Suprapubic skin (tissue), 3 donors: ENCODE results near the gene PLCG2.

ENCODE experiments used
- CTCF ChIP-seq, 2 donors: fragments of 200-600 bp in 1 of 2; fragments of 450-650 bp in 1 of 2; sonication (generic) in 1 of 2; IDR thresholded peaks; one replicate each; pipeline ENCODE4 v1.5.1; 2016 to 2019; ENCODE audit warnings: antibody characterized with exemption in 2 of 2, mild to moderate bottlenecking in 1 of 2, moderate library complexity in 1 of 2
- EP300 ChIP-seq: sonication (generic); formaldehyde crosslinking; IDR thresholded peaks from one replicate; pipeline ENCODE4 v1.6.1; 2017; ENCODE audit warnings: antibody characterized with exemption

GRCh38 chr16:81901484-81901883 lies 122.4 kb downstream of the PLCG2 start:
- TF ChIP-seq CTCF (IDR thresholded peaks at IDR 0.05) (no peak), EP300 (no peak)
